NCI-H345 treated with DMSO at 0.1 percent for 48 hours (cell line): ENCODE measurements around the gene EEF1AKMT3.
"Not testable (repeated sequence)": the region's sequence is repeated elsewhere in the genome, so short reads cannot be mapped to it uniquely, and the experiment has no call there.

ENCODE experiments used
- DNase-seq: peaks from one replicate; lab custom pipeline; 2025; ENCODE audit not compliant: unreplicated experiment; lab: John Stamatoyannopoulos, UW

Gene EEF1AKMT3

DNA sequence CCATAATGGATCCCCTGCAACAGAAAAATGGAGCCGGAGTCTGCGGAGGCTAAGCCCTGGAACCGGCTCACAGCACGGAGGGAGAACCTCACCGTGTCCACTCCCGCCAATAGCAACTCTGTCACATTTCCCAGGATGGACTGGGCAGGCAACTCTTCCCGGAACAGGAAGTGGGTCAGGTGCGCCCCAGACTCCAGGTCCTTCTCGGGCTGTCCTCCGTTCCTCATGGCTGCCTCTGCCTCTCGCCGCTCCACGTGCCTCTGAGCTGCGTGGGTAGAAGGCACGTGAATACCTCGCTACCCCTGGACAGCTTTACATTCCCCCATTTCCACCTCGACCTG is 7.8 kb upstream of the EEF1AKMT3 start:
- DNase-seq, result no peak

DNA sequence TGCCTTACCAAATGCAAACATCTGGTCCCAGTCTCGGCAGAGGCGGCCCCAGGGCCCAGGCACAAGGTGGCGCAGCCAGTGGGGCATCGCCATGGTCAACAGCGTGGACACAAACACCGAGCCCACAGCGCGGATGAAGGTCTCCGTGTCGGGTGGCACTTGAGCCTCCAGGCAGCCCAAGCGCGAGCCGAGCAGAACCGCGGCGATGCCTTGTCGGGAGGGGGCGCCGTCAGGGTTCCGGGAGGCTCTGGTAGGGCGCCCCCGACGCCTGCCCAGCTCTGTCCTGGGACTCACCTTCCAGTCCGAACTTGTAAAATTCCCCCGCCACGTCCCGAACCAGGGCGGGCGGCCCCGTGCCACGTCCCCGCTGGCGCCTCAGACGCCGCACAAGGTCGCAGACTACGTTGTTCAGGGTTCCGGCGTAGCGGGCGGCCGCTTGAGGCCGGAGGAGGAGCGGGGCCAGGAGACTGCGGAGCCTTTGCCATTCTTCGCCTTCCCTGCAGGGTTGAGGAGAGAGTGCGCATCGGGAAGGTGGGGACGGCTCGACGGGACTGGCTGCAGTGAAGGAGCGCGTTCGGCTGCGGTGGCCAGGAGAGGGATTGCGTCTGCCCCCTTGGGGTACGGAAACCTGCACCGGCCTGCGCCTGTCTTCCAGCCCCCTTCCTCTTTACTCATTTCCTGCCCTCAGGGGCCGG is 7.3 kb upstream of the EEF1AKMT3 start:
- DNase-seq, result no peak

DNA sequence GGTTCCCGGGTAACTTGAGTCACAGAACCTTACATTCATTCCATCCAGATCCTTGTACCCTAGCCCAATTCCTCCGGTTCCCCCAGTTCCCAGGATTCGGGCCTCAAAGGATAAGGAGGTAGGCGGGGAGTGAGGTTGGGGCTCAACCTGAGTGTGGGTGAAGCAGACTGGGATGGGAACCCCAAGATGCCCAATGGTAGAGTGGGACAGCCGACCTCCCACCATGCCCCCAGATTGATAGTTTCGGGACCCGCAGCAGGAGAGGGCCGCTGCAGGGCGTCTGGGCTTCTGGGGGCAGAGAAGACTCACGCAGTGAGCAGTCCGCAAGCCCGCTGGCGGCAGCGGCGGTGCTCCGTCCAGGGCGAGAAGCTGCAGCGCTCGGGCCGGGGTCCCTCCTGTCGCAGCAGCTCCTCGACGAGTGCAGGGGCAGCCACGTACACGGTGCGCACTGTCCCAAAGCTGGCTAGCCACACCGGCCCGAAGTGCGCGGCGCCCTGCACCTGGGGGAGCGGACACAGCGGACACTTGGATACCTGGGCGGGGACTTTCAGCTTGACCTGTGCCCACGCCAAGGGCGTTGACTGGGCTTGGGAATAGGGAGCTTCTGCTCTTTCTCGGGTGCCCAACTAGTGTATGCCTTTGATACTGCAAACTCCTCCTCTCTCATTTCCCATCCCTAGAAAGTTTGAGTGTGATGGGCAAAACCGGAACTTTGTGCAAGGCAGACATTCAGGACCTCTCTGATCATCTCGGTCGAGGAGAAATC is 6.5 kb upstream of the EEF1AKMT3 start:
- no peak for DNase-seq

DNA sequence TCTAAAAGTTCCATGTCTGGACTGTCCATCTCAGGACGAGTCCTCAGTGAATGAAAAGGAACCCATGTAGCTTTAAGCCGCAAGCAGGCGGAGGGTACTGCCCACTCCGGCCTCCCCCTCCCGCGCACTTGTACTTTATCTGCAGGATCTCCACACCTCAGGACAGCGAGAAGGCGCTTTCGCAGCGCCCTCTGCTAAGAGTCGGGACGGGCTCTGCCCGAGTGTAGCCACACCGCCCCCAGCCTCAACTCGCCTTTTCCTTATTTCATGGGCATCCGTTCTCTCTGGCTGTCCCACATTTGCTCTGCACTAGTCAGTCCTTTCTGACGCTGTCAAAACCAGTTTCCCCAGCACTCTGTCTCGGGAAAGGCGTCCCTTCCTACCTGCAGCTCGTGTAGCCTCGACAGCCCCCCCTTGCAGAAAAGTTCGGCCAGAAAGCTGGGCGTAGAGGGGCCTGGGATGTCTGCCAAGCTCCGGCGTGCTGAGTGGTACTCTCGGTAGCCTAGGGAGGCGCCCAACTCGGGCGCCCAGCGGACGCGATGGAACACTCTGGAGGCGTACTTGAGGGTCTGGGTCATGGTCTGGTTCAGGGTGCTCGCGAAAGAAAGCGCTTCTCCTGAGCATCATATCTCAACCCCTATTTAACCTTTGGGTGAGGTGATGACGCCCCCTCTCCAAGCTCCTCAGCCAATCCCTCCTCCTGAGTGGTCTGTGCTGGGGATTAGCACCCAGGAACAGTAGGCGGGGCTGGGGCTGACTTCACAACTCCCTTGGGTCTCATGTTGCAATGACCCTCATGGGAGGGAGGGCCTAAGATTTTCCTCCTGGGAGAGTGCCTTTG is 5.7 kb upstream of the EEF1AKMT3 start, which contains the start of gene CYP27B1:
Gene CYP27B1 (minus strand): TSS at position 615 of the 841 bp plus-strand sequence. CDS start 37 bp downstream, at position 578.
- no peak for DNase-seq

DNA sequence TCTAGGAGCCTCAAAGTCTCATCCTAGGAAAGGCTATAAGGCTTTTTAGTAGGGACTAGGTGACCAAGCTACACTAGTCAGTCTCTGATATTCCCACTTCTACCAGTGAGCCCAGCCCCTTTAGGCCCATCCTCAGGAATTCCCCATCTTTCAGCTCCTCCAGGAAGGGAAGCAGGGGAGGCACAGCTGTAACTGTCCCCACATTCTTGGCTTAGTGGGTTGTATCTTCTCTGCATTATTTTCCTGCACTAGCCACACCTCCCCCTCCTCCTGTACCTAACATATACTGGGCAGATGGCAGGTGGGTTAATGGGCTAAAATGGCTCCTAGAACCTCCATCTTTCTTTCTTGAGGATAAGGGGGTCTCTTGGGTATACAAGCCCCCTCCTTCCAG is 5.1 kb upstream of the EEF1AKMT3 start:
- DNase-seq, result no peak

DNA sequence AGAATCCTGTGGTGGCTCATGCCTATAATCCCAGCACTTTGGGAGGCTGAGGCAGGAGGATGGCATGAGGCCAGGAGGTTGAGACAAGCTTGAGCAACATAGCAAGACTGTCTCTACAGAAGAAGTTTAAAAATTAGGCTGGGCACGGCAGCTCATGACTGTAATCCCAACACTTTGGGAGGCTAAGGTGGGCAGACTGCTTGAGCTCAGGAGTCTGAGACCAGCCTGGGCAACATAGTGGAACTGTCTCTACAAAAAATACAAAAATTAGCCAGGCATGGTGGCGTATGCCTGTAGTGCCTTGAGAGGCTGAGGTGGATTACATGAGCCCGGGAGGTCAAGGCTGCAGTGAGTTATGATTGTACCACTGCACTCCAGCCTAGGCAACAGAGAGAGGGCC is 4.5 kb upstream of the EEF1AKMT3 start:
- DNase-seq, result no peak

DNA sequence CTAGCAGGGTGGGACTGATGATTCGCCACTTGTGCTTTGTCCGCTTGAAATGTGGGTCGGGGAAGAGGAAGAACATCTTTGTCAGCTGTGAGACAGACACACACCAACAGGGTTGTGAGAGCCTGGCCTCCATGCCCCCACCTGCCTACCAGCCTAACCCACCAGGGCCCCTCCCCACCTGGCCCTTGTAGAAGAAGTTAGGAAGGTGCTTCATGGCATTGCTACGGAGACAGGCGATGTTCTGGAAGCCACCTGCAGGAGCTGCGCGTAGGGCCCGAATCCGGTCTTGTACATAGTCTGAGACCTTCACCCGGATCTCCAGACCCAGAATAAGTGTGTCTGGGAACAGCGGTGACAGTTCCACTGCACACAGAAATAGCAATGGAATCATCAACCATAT is 2.8 kb upstream of the EEF1AKMT3 start:
- no peak for DNase-seq

DNA sequence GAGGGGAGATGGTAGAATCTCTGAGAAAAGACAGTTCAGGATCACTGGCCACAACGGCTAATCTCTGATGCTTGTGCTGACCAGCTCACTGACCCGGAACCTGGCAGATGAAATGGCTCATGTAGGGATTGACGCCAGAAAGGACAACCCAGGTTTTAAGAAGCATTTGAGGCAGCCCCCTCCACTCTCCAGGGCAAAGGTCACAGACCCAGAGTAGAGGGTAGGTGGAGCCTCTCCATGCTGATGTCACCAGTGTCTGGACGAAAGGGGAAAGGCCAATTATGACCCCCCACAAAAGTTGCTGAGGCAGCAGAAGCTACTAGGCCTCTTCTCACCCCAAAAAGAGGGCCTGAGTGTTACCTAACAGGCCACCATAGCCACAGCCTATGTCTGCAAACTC is 1.7 kb upstream of the EEF1AKMT3 start:
- no peak for DNase-seq

DNA sequence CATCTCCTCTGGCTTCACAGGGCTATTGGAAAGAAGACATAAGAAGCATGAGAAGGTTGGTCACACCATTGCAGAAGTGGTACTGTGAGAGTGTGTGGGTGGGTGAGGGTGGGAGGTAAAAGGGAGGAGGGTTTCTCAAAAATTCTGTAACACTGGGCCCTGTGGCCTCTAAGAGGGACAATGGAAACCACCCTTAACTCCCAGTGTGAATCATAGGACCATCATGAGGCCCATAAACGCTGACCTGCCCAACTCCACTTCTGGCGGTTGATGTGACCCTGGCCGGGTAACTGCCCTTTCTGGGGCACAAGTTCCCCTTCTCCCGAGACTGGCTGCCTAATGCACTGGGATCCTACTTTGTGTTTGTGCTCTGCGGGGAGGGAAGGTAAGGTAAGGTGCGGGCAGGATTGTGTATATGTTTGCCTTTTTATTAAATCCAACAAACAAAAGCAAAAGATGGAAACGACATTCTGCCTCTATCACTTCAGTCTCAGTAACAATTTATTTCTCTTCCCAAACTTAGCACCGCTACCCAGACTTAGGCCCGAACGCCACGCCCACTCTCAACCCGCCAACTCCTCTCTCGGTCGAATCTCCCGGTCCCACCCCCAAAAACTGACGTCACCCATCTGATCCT is 1.1 kb upstream of the EEF1AKMT3 start:
- peak; percentile 81 for DNase-seq

DNA sequence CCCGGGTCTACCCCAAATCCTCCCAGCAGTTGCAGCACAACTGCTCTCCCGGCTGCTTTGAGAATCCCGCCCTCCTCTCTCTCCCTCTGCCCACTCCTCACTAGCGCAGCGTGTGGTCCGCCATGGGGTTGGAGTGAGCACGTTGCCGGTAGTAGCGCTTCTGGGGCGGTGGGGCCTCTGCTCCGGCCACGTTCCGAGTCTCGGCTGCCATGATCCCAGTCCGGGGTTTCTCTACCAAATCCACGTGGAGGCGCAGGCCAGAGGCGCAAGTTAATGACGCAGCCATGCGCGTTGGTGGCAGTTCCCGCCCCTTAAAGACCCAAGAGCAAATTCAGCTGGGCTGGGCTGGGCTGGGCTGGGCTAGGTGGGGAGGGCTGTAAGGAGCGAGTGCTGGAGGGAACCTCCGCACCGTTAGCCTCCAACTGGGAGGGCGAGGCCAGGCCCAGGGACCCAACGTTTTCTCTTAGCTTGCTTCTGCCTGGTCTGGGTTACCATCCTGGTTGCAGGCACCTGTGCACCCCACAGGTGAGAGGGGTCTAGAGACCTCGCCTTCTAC is 463 bp upstream of the EEF1AKMT3 start, which contains the start of gene METTL1:
Gene METTL1 (minus strand): TSS at position 233 of the 556 bp plus-strand sequence. CDS start 22 bp downstream, at position 211.
- peak; percentile 89 for DNase-seq

DNA sequence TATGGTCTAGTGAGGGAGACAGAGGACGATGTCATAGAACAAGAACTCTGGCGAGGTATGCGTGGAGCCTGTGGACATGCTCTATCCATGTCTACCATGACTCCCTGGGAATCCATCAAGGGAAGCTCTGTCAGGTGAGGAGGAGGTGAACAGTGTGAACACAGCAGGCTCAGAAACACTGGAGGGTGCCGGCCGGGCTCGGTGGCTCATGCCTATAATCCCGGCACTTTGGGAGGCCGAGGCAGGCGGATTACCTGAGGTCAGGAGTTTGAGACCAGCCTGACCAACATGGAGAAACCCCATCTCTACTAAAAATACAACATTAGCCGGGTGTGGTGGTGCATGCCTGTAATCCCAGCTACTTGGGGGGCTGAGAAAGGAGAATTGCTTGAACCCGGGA is 2.2 kb downstream of the EEF1AKMT3 start:
- not testable (repeated sequence) for DNase-seq

DNA sequence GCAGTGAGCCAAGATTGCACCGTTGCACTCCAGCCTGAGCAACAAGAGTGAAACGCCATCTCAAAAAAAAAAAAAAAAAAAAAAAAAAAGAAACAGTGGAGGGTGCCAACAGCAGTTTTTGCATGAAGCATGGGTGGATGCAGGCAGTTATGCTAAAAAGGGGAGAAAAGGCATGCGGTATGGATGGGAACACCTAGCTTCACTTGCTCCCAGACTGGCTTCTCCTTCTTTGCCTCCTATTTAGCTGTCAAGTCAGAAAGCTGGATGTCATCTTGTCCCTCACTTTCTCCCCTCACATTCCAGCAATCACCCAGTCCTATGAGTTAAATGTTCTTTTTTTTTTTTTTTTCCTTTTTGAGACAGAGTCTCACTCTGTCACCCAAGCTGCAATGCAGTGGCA is 2.6 kb downstream of the EEF1AKMT3 start:
- DNase-seq, result no peak

DNA sequence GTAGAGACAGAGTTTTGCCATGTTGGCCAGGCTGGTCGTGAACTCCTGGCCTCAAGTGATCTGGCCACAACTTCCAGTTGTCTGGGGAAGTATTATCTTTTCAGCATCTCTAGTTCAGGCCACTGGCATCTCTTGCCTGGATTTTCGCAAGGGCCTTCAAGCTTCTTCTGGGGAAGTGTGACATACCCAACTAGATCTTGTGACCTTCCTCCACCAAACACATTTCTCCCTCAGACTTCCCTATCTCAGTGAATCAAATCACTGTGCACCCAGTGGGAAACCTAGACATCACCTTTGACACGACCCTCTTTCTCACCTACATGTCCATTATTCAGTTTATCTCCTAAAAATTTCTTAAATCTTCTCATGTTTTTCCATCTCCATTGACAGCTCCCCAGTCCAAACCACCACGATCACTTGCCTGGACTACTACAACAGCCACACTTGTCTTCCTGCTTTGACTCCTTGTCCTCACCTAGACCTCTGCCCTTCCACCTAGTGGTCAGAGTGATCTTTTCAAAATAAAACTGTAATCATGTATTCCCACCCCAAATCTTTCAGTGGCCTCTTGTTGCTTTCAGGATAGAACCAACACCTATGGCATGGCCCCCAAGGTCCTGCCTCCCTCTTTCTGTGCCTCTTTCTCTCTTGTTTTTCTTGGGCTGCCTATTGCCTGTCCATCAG is 3.3 kb downstream of the EEF1AKMT3 start:
- DNase-seq, result no peak

DNA sequence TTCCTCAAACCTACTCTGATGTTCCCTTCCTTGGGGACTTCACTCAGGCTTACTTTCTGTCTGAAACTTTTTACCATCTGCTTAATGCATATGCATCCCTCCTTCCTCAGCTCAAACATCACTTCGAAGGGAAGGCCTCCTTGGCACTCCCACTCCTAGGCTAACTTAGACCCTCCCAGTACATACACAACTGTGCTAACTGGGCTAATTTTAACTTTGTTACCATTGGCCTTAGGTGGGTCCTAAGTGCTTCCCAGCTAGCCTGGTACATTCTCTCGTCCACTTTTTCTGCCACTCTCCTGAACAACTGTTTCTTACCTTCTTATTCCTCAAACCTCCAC is 3.8 kb downstream of the EEF1AKMT3 start:
- no peak for DNase-seq

DNA sequence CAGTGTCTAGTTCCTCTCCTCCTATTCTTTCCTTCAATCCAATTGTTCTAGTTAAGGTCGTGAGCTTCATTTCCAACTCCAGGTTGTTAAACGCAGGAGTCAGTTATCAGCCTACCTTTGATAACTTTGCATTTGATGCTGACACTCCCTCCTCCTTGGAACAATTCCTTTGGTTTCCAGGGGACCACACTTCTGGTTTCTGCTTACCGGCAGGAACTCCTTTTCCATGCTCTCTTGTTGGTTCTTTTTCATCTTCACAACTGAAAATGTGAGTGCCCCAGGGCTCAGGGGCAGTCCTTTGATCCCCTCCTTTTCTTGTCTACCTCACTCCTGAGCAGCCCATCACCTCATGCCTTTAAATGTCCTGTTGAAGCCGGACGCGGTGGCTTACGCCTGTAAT is 5.0 kb downstream of the EEF1AKMT3 start:
- DNase-seq, result no peak

DNA sequence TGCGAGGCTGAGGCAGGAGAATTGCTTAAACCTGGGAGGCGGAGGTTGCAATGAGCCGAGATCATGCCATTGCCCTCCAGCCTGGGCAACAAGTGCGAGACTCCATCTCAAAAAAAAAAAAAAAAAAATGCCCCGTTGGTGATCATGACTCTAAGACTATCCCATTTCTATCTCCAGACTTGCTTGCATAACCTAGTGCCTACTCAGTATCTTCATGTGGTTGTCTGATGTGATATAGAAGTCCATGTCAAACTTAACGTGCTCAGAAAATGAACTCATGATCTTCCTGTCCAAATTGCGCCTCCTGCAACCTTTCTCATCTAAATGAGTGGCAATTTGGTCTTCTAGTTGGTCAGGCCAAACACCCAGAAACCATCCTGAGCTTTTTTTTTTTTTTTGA is 5.5 kb downstream of the EEF1AKMT3 start:
- DNase-seq, result no peak

DNA sequence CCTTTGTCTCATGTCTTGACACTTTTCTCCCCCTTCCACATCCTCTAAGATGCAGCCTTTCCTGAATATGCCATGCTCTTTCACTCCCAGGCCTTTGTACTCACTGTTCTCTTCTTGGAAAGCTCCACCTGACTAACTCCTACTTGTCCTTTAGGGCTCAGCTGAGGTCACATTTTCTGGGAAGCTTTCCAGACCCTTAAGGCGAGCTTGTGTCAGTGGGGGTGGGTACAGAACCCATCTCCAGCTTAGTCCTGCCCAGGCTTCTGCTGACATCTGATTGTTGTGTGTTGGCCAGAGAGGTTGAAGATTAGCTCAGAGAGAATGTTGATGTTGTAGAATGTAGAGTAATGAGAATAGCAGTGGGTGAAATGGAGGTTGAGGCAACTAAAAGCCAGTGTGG is 7.3 kb downstream of the EEF1AKMT3 start:
- no peak for DNase-seq

DNA sequence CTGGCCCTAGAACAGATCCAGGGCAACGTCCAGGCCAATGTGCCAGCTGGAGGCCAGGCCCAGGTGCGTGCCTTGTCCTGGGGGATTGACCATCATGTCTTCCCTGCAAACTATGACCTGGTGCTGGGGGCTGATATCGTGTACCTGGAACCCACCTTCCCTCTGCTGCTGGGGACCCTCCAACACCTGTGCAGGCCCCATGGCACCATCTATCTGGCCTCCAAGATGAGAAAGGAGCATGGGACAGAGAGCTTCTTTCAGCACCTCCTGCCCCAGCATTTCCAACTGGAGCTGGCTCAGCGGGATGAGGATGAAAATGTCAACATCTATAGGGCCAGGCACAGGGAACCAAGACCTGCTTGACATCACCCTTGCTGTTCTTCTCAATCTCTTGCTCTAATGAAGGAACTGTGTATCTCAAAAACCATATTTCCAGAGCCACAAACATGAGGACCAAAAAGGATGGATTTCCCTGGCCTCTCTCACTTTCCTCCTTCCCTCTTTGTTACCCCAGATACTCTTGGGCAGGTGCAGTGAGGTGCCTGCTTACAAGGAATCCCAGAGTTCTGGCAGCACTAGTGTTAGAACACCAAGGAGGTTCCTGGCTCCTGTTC is 8.0 kb downstream of the EEF1AKMT3 start:
- DNase-seq, result no peak

DNA sequence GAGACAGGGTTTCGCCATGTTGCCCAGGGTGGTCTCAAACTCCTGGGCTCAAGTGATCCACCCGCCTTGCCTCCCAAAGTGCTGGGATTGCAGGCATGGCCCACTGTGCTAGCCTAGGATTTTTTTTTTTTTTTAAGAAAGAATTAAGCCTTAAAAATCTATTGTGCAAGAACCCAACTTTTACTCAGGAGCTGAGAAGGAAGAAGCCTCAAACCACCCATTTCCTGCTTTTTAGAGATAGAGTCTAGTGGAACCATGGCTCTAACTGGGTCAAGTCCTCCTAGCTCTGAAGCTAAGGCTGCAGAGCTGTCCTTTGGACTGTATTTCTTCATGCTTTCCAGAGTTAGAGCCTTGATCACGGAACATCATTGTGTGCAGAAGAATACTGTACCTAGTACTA is 8.8 kb downstream of the EEF1AKMT3 start:
- DNase-seq, result no peak

DNA sequence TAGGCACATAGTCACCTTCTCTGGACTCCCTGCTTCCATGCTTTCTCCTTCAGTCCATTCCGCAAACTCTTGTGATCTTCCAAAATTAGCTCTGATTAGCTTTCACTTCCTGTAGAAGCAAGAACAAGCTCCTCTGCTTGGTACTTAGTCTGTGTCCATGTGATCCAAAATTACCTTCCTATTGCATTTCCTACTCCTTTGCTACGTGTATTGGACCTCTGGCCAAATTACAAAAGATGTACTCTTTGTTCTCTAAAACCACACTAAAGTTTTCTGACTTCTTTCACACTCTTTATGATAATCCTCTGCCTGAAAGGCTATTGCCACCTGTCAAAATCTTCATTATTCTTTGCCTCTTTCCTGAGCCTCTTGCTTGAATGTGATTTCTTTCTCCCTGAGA is 9.4 kb downstream of the EEF1AKMT3 start:
- DNase-seq, result no peak
